Measurements from ENCODE around the gene CENPN.

CENPN gene

GRCh38 chr16:80997139-80997798 lies 9.7 kb upstream of the CENPN start:
- TF ChIP-seq GATA1 (IDR thresholded peaks at IDR 0.05; ENCODE audit: low read depth, low read length), result no peak
- peak; percentile 9 for TF ChIP-seq POLR2A (IDR thresholded peaks at IDR 0.05; ENCODE audit: low read length)
- DNase-seq, result peak; percentile 8 to 12

GRCh38 chr16:80997964-80998620 lies 8.9 kb upstream of the CENPN start:
- DNase-seq, result no peak
- no peak for TF ChIP-seq POLR2A (IDR thresholded peaks at IDR 0.05; ENCODE audit: low read length)
- TF ChIP-seq GATA1 (IDR thresholded peaks at IDR 0.05; ENCODE audit: low read depth, low read length), result no peak

- no peak for DNase-seq
- TF ChIP-seq GATA1 (IDR thresholded peaks at IDR 0.05; ENCODE audit: low read depth, low read length), result no peak
- no peak for TF ChIP-seq POLR2A (IDR thresholded peaks at IDR 0.05; ENCODE audit: low read length)
Measured at GRCh38 chr16:81000873-81001272, 6.1 kb upstream of the CENPN start.

GRCh38 chr16:81001330-81001729 lies 5.7 kb upstream of the CENPN start:
- DNase-seq, result no peak
- no peak for TF ChIP-seq GATA1 (IDR thresholded peaks at IDR 0.05; ENCODE audit: low read depth, low read length)
- TF ChIP-seq POLR2A (IDR thresholded peaks at IDR 0.05; ENCODE audit: low read length), result no peak

GRCh38 chr16:81003064-81003463 lies 4.0 kb upstream of the CENPN start:
- no peak for TF ChIP-seq GATA1 (IDR thresholded peaks at IDR 0.05; ENCODE audit: low read depth, low read length)
- no peak for TF ChIP-seq POLR2A (IDR thresholded peaks at IDR 0.05; ENCODE audit: low read length)
- DNase-seq, result no peak

GRCh38 chr16:81003610-81004460 lies 3.2 kb upstream of the CENPN start:
- peak in 1 of 2 experiments; percentile 26 for DNase-seq

GRCh38 chr16:81004646-81005353 lies 2.2 kb upstream of the CENPN start:
- no peak for TF ChIP-seq GATA1 (IDR thresholded peaks at IDR 0.05; ENCODE audit: low read depth, low read length)
- no peak for TF ChIP-seq POLR2A (IDR thresholded peaks at IDR 0.05; ENCODE audit: low read length)
- DNase-seq, result peak; percentile 67 to 78

More at GRCh38 chr16:81003610-81004460, 3.2 kb upstream of the CENPN start:
- no peak for TF ChIP-seq POLR2A (IDR thresholded peaks at IDR 0.05; ENCODE audit: low read length)
- no peak for TF ChIP-seq GATA1 (IDR thresholded peaks at IDR 0.05; ENCODE audit: low read depth, low read length)

- DNase-seq, result peak; percentile 44 to 62
Measured at GRCh38 chr16:81005610-81006161, 1.3 kb upstream of the CENPN start.

GRCh38 chr16:81006211-81006812 lies 702 bp upstream of the CENPN start:
- peak; percentile 81 to 88 for DNase-seq
- TF ChIP-seq GATA1 (IDR thresholded peaks at IDR 0.05; ENCODE audit: low read depth, low read length) (no peak), POLR2A (IDR thresholded peaks at IDR 0.05; ENCODE audit: low read length) (no peak)

More at GRCh38 chr16:81005610-81006161, 1.3 kb upstream of the CENPN start:
- TF ChIP-seq GATA1 (IDR thresholded peaks at IDR 0.05; ENCODE audit: low read depth, low read length) (no peak), POLR2A (IDR thresholded peaks at IDR 0.05; ENCODE audit: low read length) (no peak)

- no peak for TF ChIP-seq GATA1 (IDR thresholded peaks at IDR 0.05; ENCODE audit: low read depth, low read length)
- no peak for TF ChIP-seq POLR2A (IDR thresholded peaks at IDR 0.05; ENCODE audit: low read length)
- DNase-seq, result peak in 1 of 2 experiments; percentile 28
Measured at GRCh38 chr16:81008505-81008789, 1.4 kb downstream of the CENPN start.

- TF ChIP-seq GATA1 (IDR thresholded peaks at IDR 0.05; ENCODE audit: low read depth, low read length) (no peak), POLR2A (IDR thresholded peaks at IDR 0.05; ENCODE audit: low read length) (no peak)
- DNase-seq, result no peak
Measured at GRCh38 chr16:81012974-81013373, 6.0 kb downstream of the CENPN start.

- DNase-seq, result no peak
- TF ChIP-seq GATA1 (IDR thresholded peaks at IDR 0.05; ENCODE audit: low read depth, low read length), result no peak
- no peak for TF ChIP-seq POLR2A (IDR thresholded peaks at IDR 0.05; ENCODE audit: low read length)
Measured at GRCh38 chr16:81014672-81015071, 7.7 kb downstream of the CENPN start.

GRCh38 chr16:81018496-81018895 lies 11.5 kb downstream of the CENPN start:
- DNase-seq, result no peak
- no peak for TF ChIP-seq GATA1 (IDR thresholded peaks at IDR 0.05; ENCODE audit: low read depth, low read length)
- no peak for TF ChIP-seq POLR2A (IDR thresholded peaks at IDR 0.05; ENCODE audit: low read length)
